K562 (cell line): Measurements from ENCODE around the gene ADD2. TPM values are rescaled to one million over a fixed set of nuclear protein-coding genes. Genes with fewer than 3 reads are reported as not detected.

Source experiments
- ATAC-seq: fragments of 200-7000 bp; cut with Tn5 transposase; 3 replicates; pipeline ENCODE4 v1.9.1; 2020; ENCODE audit warnings: moderate library complexity
- BruUV-seq: library from RNA; stranded (reverse); fragments of 400-500 nt; replicated peaks from 2 replicates; lab custom pipeline; 2021; lab: Mats Ljungman, UMichigan
- CTCF ChIA-PET: fragments of 300-600 bp; formaldehyde crosslinking; extraction: SDS; loops from one replicate; lab custom pipeline; 2021; ENCODE audit warnings: low intra/inter-chr PET ratio; lab: Yijun Ruan, JAX
- POLR2A ChIA-PET: fragments of 300-600, 350-650 bp; sonication (Branson Sonifier 250); formaldehyde crosslinking; extraction: SDS; loops from one replicate; lab custom pipeline; 2021; ENCODE audit warnings: antibody characterized with exemption, inconsistent platforms; lab: Yijun Ruan, JAX
- DNase-seq, 4 experiments: peaks; one replicate each; pipeline versions ENCODE4 v3.0.0 to v3.0.0-alpha.2; 2011 to 2018; ENCODE audit warnings: low spot score in 3 of 4, mixed read lengths in 3 of 4; ENCODE audit errors: extremely low read depth in 1 of 4
- FAIRE-seq: peaks from 2 replicates; lab custom pipeline; 2011; peaks lifted over from hg19 to GRCh38; lab: Jason Lieb, UNC
- H2AFZ ChIP-seq: 2 replicates; pipeline ENCODE4 v1.6.0; 2011; ENCODE audit warnings: low read depth, low read length, control low read depth, inconsistent platforms
- H3K27ac ChIP-seq: fragments of 200-600 bp; 3 replicates; pipeline ENCODE4 v1.8.0; 2011; ENCODE audit warnings: low read depth, mild to moderate bottlenecking, control low read depth, inconsistent platforms, low read length, moderate library complexity, mixed read lengths; ENCODE audit errors: extremely low read depth
- H3K27me3 ChIP-seq, 2 experiments: fragments of 300-600 bp in 1 of 2; 2 replicates in 1 of 2; 3 replicates in 1 of 2; pipeline versions ENCODE4 v1.6.0 to v1.8.0; 2011; ENCODE audit warnings: inconsistent platforms in 2 of 2, low read length in 2 of 2, mild to moderate bottlenecking in 1 of 2, mixed read lengths in 1 of 2, moderate library complexity in 1 of 2; ENCODE audit not compliant: control insufficient read depth in 2 of 2, insufficient read depth in 2 of 2
- H3K36me3 ChIP-seq: fragments of 300-600 bp; 3 replicates; pipeline ENCODE4 v1.8.0; 2011; ENCODE audit warnings: mild to moderate bottlenecking, low read length, inconsistent platforms; ENCODE audit not compliant: control insufficient read depth, insufficient read depth
- H3K4me1 ChIP-seq, 2 experiments: fragments of 200-600 bp in 1 of 2; replicated peaks in 1 of 2; 2 replicates in 1 of 2; 3 replicates in 1 of 2; pipeline versions ENCODE4 v1.5.1 to v1.8.0; 2011; ENCODE audit warnings: inconsistent platforms in 2 of 2, low read length in 2 of 2, mild to moderate bottlenecking in 1 of 2, mixed read lengths in 1 of 2, moderate library complexity in 1 of 2; ENCODE audit not compliant: control insufficient read depth in 2 of 2, insufficient read depth in 2 of 2
- H3K4me2 ChIP-seq: 2 replicates; pipeline ENCODE4 v1.6.1; 2011; ENCODE audit warnings: low read length, control low read depth, inconsistent platforms, mixed read lengths; ENCODE audit not compliant: insufficient read depth
- H3K4me3 ChIP-seq: fragments of 200-600 bp; sonication (generic), shearing (Covaris generic); 2 replicates; pipeline ENCODE4 v1.5.1; 2016; ENCODE audit warnings: control low read depth, inconsistent platforms
- H3K79me2 ChIP-seq: fragments of 200-600 bp; 3 replicates; pipeline ENCODE4 v1.8.0; 2011; ENCODE audit warnings: low read length, inconsistent platforms; ENCODE audit not compliant: control insufficient read depth, insufficient read depth
- H3K9ac ChIP-seq, 2 experiments: 2 replicates each; pipeline versions ENCODE4 v1.6.0 to v1.6.1; 2011; ENCODE audit warnings: low read depth in 2 of 2, low read length in 2 of 2, control low read depth in 1 of 2, inconsistent platforms in 1 of 2, mild to moderate bottlenecking in 1 of 2, mixed read lengths in 1 of 2; ENCODE audit not compliant: insufficient read depth in 1 of 2
- H3K9me1 ChIP-seq: one replicate; pipeline ENCODE4 v1.6.0; 2011; ENCODE audit warnings: inconsistent platforms, mild to moderate bottlenecking, low read length, moderate library complexity; ENCODE audit not compliant: control insufficient read depth, insufficient read depth
- H3K9me3 ChIP-seq: replicated peaks from 2 replicates; pipeline ENCODE4 v1.5.1; 2011; ENCODE audit warnings: low read depth, low read length, inconsistent platforms; ENCODE audit not compliant: control insufficient read depth, insufficient read depth
- H4K20me1 ChIP-seq: replicated peaks from 2 replicates; pipeline ENCODE4 v1.6.1; 2011; ENCODE audit warnings: low read length, inconsistent platforms, mixed read lengths; ENCODE audit not compliant: control insufficient read depth, insufficient read depth
- FOXJ2 ChIP-seq: fragments of 200-800 bp; sonication (Bioruptor generic); IDR thresholded peaks from 2 replicates; pipeline ENCODE4 v1.6.1; 2016; ENCODE audit warnings: missing genetic modification characterization, missing compliant biosample characterization
- NFIC ChIP-seq: fragments of 450-650 bp; IDR thresholded peaks from 2 replicates; pipeline ENCODE4 v1.6.1; 2017; ENCODE audit warnings: mild to moderate bottlenecking, inconsistent platforms
- PREB ChIP-seq: sonication (generic); formaldehyde crosslinking; IDR thresholded peaks from 2 replicates; pipeline ENCODE4 v1.8.1; 2023; ENCODE audit warnings: mild to moderate bottlenecking, missing genetic modification reagents
- SMC3 ChIP-seq: conservative IDR thresholded peaks from 2 replicates; pipeline ENCODE4 v1.6.1; 2011; ENCODE audit warnings: low read depth, low read length, improper control_type of control experiment; ENCODE audit not compliant: insufficient read depth
- ZBTB34 ChIP-seq: fragments of 250-450 bp; sonication (Bioruptor Pico); IDR thresholded peaks from 2 replicates; pipeline ENCODE4 v1.8.0; 2021; ENCODE audit warnings: mild to moderate bottlenecking, moderate library complexity
- ZNF584 ChIP-seq: fragments of 200-800 bp; sonication (Bioruptor generic); IDR thresholded peaks from 2 replicates; pipeline ENCODE4 v1.6.1; 2016; ENCODE audit warnings: low read depth, mild to moderate bottlenecking, missing genetic modification characterization, missing compliant biosample characterization
- WGBS: fragments of 100-300 bp; shearing (Covaris generic); methylation state at CpG from one replicate; pipeline ENCODE4 v1.1.6; 2016; ENCODE audit warnings: low coverage, mixed read lengths; ENCODE audit not compliant: insufficient coverage; ENCODE audit errors: missing lambda C conversion rate; 5-methylcytosine and 5-hydroxymethylcytosine counted together
- in situ Hi-C: fragments of 300-500 bp; cut with MboI; formaldehyde crosslinking; loops from 4 replicates; pipeline ENCODE4 v1.15.0; 2018; ENCODE audit warnings: inconsistent platforms, mixed read lengths
- intact Hi-C: fragments of 100-400 bp; cut with micrococcal nuclease; formaldehyde crosslinking; loops from 2 replicates; pipeline ENCODE4 v1.14.2; 2022
- polyA plus RNA-seq, 8 experiments: library from polyadenylated mRNA; depleted of rRNA in 4 of 8; stranded (reverse) in 5 of 8; unstranded in 3 of 8; fragments of >200 nt; fragmentation: Nextera tagmentation in 2 of 8; fragmentation: Illumina TruSeq in 1 of 8; extraction: Ambion mirVana in 2 of 8; extraction: Trizol in 1 of 8; gene quantifications; 2 replicates each; pipeline versions ENCODE4 v1.2.1 to v1.2.3, GENCODE V29; 2011 to 2014; ENCODE audit warnings: inconsistent platforms in 1 of 8, missing spikeins in 1 of 8
- total RNA-seq, 7 experiments: library from RNA; depleted of rRNA in 6 of 7; stranded (reverse); fragments of >200 nt in 6 of 7; fragmentation: Illumina TruSeq in 2 of 7; extraction: Trizol in 2 of 7; gene quantifications; 2 replicates each; pipeline versions ENCODE4 v1.2.1 to v1.2.3, GENCODE V29; 2011 to 2021; ENCODE audit warnings: low replicate concordance in 1 of 7

ADD2 gene
- total and polyA plus RNA-seq, 9 of the 15 experiments (the other 6 are each of a cell fraction or from before 2014, with no cell fraction given), result 3.5 to 63.0 (median 36.2) TPM

GRCh38 chr2:70706026-70706795 is 61.8 kb downstream of the ADD2 start:
- H3K9me1 ChIP-seq, result peaks cover 5% of the 10 kb centered on the region

More at GRCh38 chr2:70706026-70706795, 61.8 kb downstream of the ADD2 start:
- intact Hi-C loops (loop anchor here (5.0 kb wide), 1 partner anchor 61 kb away; the partner anchor contains the start of gene ADD2), in situ Hi-C loops (no loop called here)
- 92% methylated on average over 26 of the region's 36 CpGs for WGBS
- H3K79me2 ChIP-seq, result no peaks in the 10 kb centered on the region
- no peak for FAIRE-seq
- H3K27me3 ChIP-seq, result no peaks in the 10 kb centered on the region
- no peak overlapping the region for H2AFZ ChIP-seq
- H3K4me1 ChIP-seq, result peaks cover 25 to 27% of the 10 kb centered on the region in 2 experiments; a peak in 4 of 5 replicates
- no TSS peak for BruUV-seq
- H3K27ac ChIP-seq, result no peak overlapping the region
- DNase-seq, result no peak
- CTCF ChIA-PET, result no interaction called here
- H3K4me3 ChIP-seq, result no peak overlapping the region
- no peaks in the 10 kb centered on the region for H4K20me1 ChIP-seq
- ATAC-seq, result no peak
- peaks cover 43% of the 10 kb centered on the region for H3K36me3 ChIP-seq
- no peak overlapping the region for H3K9ac ChIP-seq
- TF ChIP-seq ZNF584 (no peak), PREB (CRISPR knock-in tag) (no peak), NFIC (no peak), SMC3 (no peak), FOXJ2 (tag) (no peak), ZBTB34 (CRISPR knock-in tag) (no peak)
- TF ChIP-seq, all 486 proteins: peak for 0
- Histone ChIP-seq H3K9me3 (no peaks in the 10 kb centered on the region), H3K4me2 (no peak overlapping the region)
- POLR2A ChIA-PET, result interaction anchor here (0.9 kb wide), 2 partner anchors 10 to 11 kb away, joined by 3 read pairs; no protein-coding TSS in a partner anchor
